Esophagus muscularis mucosa (tissue), 4 donors: ENCODE data around the gene KCNRG. TPM values are rescaled to one million over a fixed set of nuclear protein-coding genes. Genes with fewer than 3 reads are reported as not detected.

Experiments used
- DNase-seq: peaks from one replicate; pipeline ENCODE4 v3.0.0-alpha.2; 2017; ENCODE audit errors: extremely low spot score
- H3K27ac ChIP-seq, 4 donors: fragments of 200-600 bp; sonication (generic); replicated peaks in 1 of 4; 1 replicate in 3 of 4; 2 replicates in 1 of 4; pipeline ENCODE4 v1.5.1; 2016 to 2019; ENCODE audit warnings: mild to moderate bottlenecking in 1 of 4
- H3K27me3 ChIP-seq, 4 donors: fragments of 200-600 bp; sonication (generic); one replicate each; pipeline versions ENCODE4 v1.5.1 to v1.6.0; 2016 to 2019
- H3K36me3 ChIP-seq, 4 donors: fragments of 200-600 bp; sonication (generic); one replicate each; pipeline ENCODE4 v1.5.1; 2016 to 2019
- H3K4me1 ChIP-seq, 4 donors: fragments of 200-600 bp; sonication (generic); one replicate each; pipeline ENCODE4 v1.5.1; 2016 to 2019
- H3K4me3 ChIP-seq, 4 donors: fragments of 200-600 bp; sonication (generic); 1 replicate in 2 of 4; 2 replicates in 2 of 4; pipeline ENCODE4 v1.5.1; 2016 to 2019; ENCODE audit warnings: mild to moderate bottlenecking in 4 of 4, moderate library complexity in 1 of 4
- H3K9me3 ChIP-seq, 4 donors: fragments of 200-600 bp; sonication (generic); 1 replicate in 3 of 4; 2 replicates in 1 of 4; pipeline ENCODE4 v1.5.1; 2016 to 2019
- EP300 ChIP-seq: sonication (generic); formaldehyde crosslinking; IDR thresholded peaks from one replicate; pipeline ENCODE4 v1.6.1; 2017; ENCODE audit warnings: antibody characterized with exemption
- POLR2A ChIP-seq: fragments of 450-650 bp; IDR thresholded peaks from one replicate; pipeline ENCODE4 v1.6.1; 2017; ENCODE audit warnings: antibody characterized with exemption, moderate library complexity, mild to moderate bottlenecking, low read depth
- POLR2AphosphoS5 ChIP-seq, 2 donors: sonication (generic); formaldehyde crosslinking; IDR thresholded peaks; one replicate each; pipeline ENCODE4 v1.6.1; 2017; ENCODE audit warnings: antibody characterized with exemption in 2 of 2
- WGBS: methylation state at CpG from one replicate; pipeline ENCODE4 v1.1.5; 2018; 5-methylcytosine and 5-hydroxymethylcytosine counted together
- intact Hi-C: fragments of 100-400 bp; cut with DNase I; formaldehyde crosslinking; loops from one replicate; pipeline ENCODE4 v1.15.1; 2023
- total RNA-seq, 4 donors: library from RNA; depleted of rRNA; stranded (reverse); fragments of >200 nt; gene quantifications; one replicate each; pipeline versions ENCODE4 v1.1.0 to v1.2.1, GENCODE V29; 2016
- TF ChIP-seq, protein P1 (sequence below), 3 experiments: fragments of 200-600 bp in 2 of 3; fragments of 450-650 bp in 1 of 3; sonication (generic) in 2 of 3; IDR thresholded peaks; one replicate each; pipeline ENCODE4 v1.5.1; 2017 to 2019; ENCODE audit warnings: antibody characterized with exemption in 3 of 3, mild to moderate bottlenecking in 2 of 3, moderate library complexity in 1 of 3

The KCNRG gene
- total RNA-seq, 4 donors from 2014 or later: 2.7 to 5.4 (median 2.9) TPM

DNA sequence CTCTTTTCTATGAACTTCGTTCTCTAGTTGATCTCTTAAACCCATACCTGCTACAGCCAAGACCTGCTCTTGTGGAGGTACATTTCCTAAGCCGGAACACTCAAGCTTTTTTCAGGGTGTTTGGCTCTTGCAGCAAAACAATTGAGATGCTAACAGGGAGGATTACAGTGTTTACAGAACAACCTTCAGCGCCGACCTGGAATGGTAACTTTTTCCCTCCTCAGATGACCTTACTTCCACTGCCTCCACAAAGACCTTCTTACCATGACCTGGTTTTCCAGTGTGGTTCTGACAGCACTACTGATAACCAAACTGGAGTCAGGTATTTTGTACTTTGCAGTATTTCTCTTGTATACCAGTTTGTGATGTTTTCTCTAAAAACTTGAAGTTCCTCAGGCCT lies 506 bp downstream of the KCNRG start:
- H3K9me3 ChIP-seq: no peaks in the 10 kb centered on the region
- peaks cover 0 to 52% (median 30%) of the 10 kb centered on the region in 4 donors for H3K36me3 ChIP-seq
- TF ChIP-seq POLR2AphosphoS5 (IDR thresholded peaks at IDR 0.05) (no peak), EP300 (no peak), POLR2A (no peak)
- TF ChIP-seq, protein P1, sequence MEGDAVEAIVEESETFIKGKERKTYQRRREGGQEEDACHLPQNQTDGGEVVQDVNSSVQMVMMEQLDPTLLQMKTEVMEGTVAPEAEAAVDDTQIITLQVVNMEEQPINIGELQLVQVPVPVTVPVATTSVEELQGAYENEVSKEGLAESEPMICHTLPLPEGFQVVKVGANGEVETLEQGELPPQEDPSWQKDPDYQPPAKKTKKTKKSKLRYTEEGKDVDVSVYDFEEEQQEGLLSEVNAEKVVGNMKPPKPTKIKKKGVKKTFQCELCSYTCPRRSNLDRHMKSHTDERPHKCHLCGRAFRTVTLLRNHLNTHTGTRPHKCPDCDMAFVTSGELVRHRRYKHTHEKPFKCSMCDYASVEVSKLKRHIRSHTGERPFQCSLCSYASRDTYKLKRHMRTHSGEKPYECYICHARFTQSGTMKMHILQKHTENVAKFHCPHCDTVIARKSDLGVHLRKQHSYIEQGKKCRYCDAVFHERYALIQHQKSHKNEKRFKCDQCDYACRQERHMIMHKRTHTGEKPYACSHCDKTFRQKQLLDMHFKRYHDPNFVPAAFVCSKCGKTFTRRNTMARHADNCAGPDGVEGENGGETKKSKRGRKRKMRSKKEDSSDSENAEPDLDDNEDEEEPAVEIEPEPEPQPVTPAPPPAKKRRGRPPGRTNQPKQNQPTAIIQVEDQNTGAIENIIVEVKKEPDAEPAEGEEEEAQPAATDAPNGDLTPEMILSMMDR (IDR thresholded peaks at IDR 0.05): no peak
- intact Hi-C loops: no loop called here
- peak overlapping the region; percentile 36 to 67 (median 53) for H3K27ac ChIP-seq
- no peak for DNase-seq
- H3K4me1 ChIP-seq: peaks cover 24 to 63% (median 43%) of the 10 kb centered on the region in 4 donors
- no peak overlapping the region for H3K4me3 ChIP-seq
- H3K27me3 ChIP-seq: no peaks in the 10 kb centered on the region
- WGBS: 59% methylated on average over 4 of the region's 4 CpGs

DNA sequence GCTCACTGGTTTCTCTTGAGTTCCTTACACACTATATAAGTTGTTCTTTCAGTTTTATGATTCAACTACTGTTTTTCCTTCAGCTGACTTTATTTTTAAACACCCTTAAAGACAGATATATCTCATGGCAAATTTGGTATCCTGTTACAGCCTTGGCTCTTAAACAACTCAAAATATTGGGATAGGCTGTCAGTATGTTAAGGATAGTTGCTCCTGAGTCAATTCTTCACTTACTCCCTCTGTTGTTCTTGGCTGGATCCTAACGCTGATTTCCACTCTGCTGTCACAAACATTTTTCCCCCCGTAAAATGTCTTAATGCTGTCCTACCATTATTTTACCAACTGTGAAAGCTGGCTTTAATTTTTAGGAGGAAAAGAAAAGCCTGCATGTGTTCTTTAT lies 1.2 kb downstream of the KCNRG start:
- peaks cover 0 to 52% (median 31%) of the 10 kb centered on the region in 4 donors for H3K36me3 ChIP-seq
- no peak overlapping the region for H3K4me3 ChIP-seq
- H3K27ac ChIP-seq: peak overlapping the region; percentile 36 to 67 (median 53)
- no peaks in the 10 kb centered on the region for H3K9me3 ChIP-seq
- H3K27me3 ChIP-seq: no peaks in the 10 kb centered on the region
- peaks cover 24 to 59% (median 43%) of the 10 kb centered on the region in 4 donors for H3K4me1 ChIP-seq
- WGBS: 56% methylated on average over 2 of the region's 2 CpGs
- TF ChIP-seq, protein P1 (IDR thresholded peaks at IDR 0.05): no peak
- TF ChIP-seq POLR2AphosphoS5 (IDR thresholded peaks at IDR 0.05) (no peak), EP300 (no peak), POLR2A (no peak)
- intact Hi-C loops: no loop called here
- DNase-seq: no peak

DNA sequence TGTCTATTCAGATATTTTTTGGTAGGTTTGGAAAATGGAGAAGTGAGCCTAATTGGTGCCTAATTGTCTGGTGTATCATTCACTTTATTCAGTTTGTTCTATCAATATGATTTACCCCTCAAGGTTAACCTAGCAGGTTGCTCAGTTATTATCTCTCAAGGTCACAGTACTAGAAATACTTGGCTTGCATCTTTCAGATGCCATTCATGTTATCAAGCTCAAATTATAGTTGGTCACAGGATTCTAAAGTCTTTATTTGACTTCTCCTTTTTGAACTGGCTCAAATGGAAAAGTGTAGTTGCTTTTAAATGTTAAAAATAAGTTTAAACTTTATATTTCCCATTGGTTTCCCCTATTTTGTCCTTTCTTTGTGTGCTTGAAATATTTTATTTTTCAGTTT lies 2.6 kb downstream of the KCNRG start:
- Histone ChIP-seq H3K27me3 (no peaks in the 10 kb centered on the region), H3K4me3 (no peak overlapping the region), H3K27ac (no peak overlapping the region), H3K36me3 (peaks cover 0 to 52% (median 19%) of the 10 kb centered on the region in 4 donors), H3K4me1 (peaks cover 24 to 56% (median 43%) of the 10 kb centered on the region in 4 donors), H3K9me3 (no peaks in the 10 kb centered on the region)
- no peak for TF ChIP-seq EP300
- TF ChIP-seq POLR2A: no peak
- TF ChIP-seq, protein P1 (IDR thresholded peaks at IDR 0.05): no peak
- TF ChIP-seq POLR2AphosphoS5 (IDR thresholded peaks at IDR 0.05): no peak
- intact Hi-C loops: no loop called here
- no peak for DNase-seq

DNA sequence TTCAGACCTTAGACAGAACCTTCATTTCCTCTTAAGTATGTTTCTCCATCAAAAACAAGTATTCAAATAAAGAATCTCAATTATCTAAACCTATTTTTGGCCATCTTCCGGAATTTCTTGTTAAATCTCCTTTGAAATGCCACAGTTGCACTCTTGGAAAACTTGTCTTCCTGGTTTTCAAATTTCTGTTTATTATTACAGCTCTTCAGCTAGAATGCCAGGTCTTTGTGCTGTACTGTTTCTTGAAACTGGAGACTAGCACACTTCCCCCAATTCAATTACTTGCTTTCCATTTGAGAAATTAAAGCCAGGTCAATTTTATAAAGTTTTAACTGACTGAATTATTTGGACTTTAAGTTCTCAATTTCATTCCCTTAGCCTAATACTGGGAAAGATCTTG lies 10.2 kb downstream of the KCNRG start:
- no peak overlapping the region for H3K4me3 ChIP-seq
- peak overlapping the region in 2 of 4 donors; percentile 31 to 45 for H3K27ac ChIP-seq
- intact Hi-C loops: no loop called here
- DNase-seq: no peak
- 23% methylated on average over 1 of the region's 1 CpG for WGBS
- no peaks in the 10 kb centered on the region for H3K9me3 ChIP-seq
- H3K4me1 ChIP-seq: peaks cover 7 to 18% (median 12%) of the 10 kb centered on the region in 4 donors
- TF ChIP-seq EP300: no peak
- TF ChIP-seq, protein P1 (IDR thresholded peaks at IDR 0.05): no peak
- no peak for TF ChIP-seq POLR2A
- TF ChIP-seq POLR2AphosphoS5 (IDR thresholded peaks at IDR 0.05): no peak
- H3K36me3 ChIP-seq: peaks cover 8 to 35% (median 13%) of the 10 kb centered on the region in 4 donors
- no peaks in the 10 kb centered on the region for H3K27me3 ChIP-seq
